ENCODE results near the gene ARL4D. TPM values are rescaled to one million over a fixed set of nuclear protein-coding genes. Genes with fewer than 3 reads are reported as not detected.
"Not testable (repeated sequence)": the region's sequence is repeated elsewhere in the genome, so short reads cannot be mapped to it uniquely, and the experiment has no call there.

ARL4D gene
- total and polyA plus RNA-seq, 7 experiments from 2014 or later, result 1.3 to 4.8 (median 2.1) TPM

GRCh38 chr17:43372273-43372911 is 26.4 kb upstream of the ARL4D start:
- H3K27ac Mint-ChIP-seq, result peak overlapping the region in 4 of 9 donors; percentile 34 to 82 (median 72)
- CTCF ChIA-PET, result no interaction called here
- no peaks in the 10 kb centered on the region for H3K27me3 Mint-ChIP-seq

GRCh38 chr17:43373356-43373755 is 25.4 kb upstream of the ARL4D start:
- intact Hi-C loops (cut with micrococcal nuclease), result no loop called here
- Histone ChIP-seq H3K27ac (ENCODE audit: low read depth, low read length) (no peak overlapping the region), H3K36me3 (ENCODE audit: control insufficient read depth in 2 of 3, insufficient read depth in 3 of 3, low read length in 3 of 3) (peaks cover 0 to 3% (median 0%) of the 10 kb centered on the region in 3 experiments), H3K4me3 (ENCODE audit: low read length) (no peak overlapping the region), H3K9me3 (ENCODE audit: control insufficient read depth in 2 of 3, low read length in 3 of 3) (no peaks in the 10 kb centered on the region), H3K4me1 (ENCODE audit: control insufficient read depth in 2 of 2, insufficient read depth in 2 of 2, low read length in 2 of 2) (peaks cover 6 to 7% of the 10 kb centered on the region in 2 donors), H3K27me3 (ENCODE audit: control insufficient read depth in 2 of 2, insufficient read depth in 2 of 2, low read length in 2 of 2) (no peaks in the 10 kb centered on the region)
- Mint-ChIP-seq H3K4me3 (no peak overlapping the region), H3K36me3 (peaks cover 0 to 7% (median 0%) of the 10 kb centered on the region in 5 donors), H3K27ac (no peak overlapping the region), H3K27me3 (no peaks in the 10 kb centered on the region), H3K9me3 (no peaks in the 10 kb centered on the region), H3K4me1 (peaks cover 15 to 34% (median 24%) of the 10 kb centered on the region in 7 donors)
- POLR2A ChIA-PET, result interaction anchor here (1.2 to 16.6 kb wide), 3 partner anchors 9 to 18 kb away, joined by 3 to 795 read pairs (median 23); partner anchors contain the start of gene ARL4D
- ATAC-seq (no peak), DNase-seq (no peak)
- CTCF ChIA-PET, result interaction anchor here (0.5 kb wide), 1 partner anchor 835 kb away, joined by 4 read pairs; no protein-coding TSS in a partner anchor

More at GRCh38 chr17:43372273-43372911, 26.4 kb upstream of the ARL4D start:
- Mint-ChIP-seq H3K4me3 (peak overlapping the region in 1 of 10 donors; percentile 18), H3K36me3 (peaks cover 0 to 7% (median 0%) of the 10 kb centered on the region in 5 donors), H3K4me1 (peaks cover 22 to 40% (median 32%) of the 10 kb centered on the region in 7 donors), H3K9me3 (peaks cover 0 to 5% (median 0%) of the 10 kb centered on the region in 11 donors)
- Histone ChIP-seq H3K4me3 (ENCODE audit: low read length) (no peak overlapping the region), H3K27ac (ENCODE audit: low read depth, low read length) (no peak overlapping the region), H3K27me3 (ENCODE audit: control insufficient read depth in 2 of 2, insufficient read depth in 2 of 2, low read length in 2 of 2) (no peaks in the 10 kb centered on the region), H3K9me3 (ENCODE audit: control insufficient read depth in 2 of 3, low read length in 3 of 3) (no peaks in the 10 kb centered on the region), H3K4me1 (ENCODE audit: control insufficient read depth in 2 of 2, insufficient read depth in 2 of 2, low read length in 2 of 2) (peaks cover 8 to 12% of the 10 kb centered on the region in 2 donors), H3K36me3 (ENCODE audit: control insufficient read depth in 2 of 3, insufficient read depth in 3 of 3, low read length in 3 of 3) (peaks cover 0 to 3% (median 0%) of the 10 kb centered on the region in 3 experiments)
- DNase-seq, result no peak
- intact Hi-C loops (cut with micrococcal nuclease), result no loop called here
- POLR2A ChIA-PET, result interaction anchor here (1.2 to 16.6 kb wide), 3 partner anchors 10 to 19 kb away, joined by 3 to 795 read pairs (median 23); partner anchors contain the start of gene ARL4D
- ATAC-seq, result no peak

GRCh38 chr17:43375915-43376314 is 22.9 kb upstream of the ARL4D start:
- H3K27me3 Mint-ChIP-seq; DNase-seq; H3K27ac Mint-ChIP-seq; H3K4me3 Mint-ChIP-seq; H3K4me3 ChIP-seq (ENCODE audit: low read length); CTCF ChIA-PET; intact Hi-C loops (cut with micrococcal nuclease); H3K4me1 ChIP-seq (ENCODE audit: control insufficient read depth in 2 of 2, insufficient read depth in 2 of 2, low read length in 2 of 2); H3K36me3 ChIP-seq (ENCODE audit: control insufficient read depth in 2 of 3, insufficient read depth in 3 of 3, low read length in 3 of 3); ATAC-seq; H3K27me3 ChIP-seq (ENCODE audit: control insufficient read depth in 2 of 2, insufficient read depth in 2 of 2, low read length in 2 of 2); H3K27ac ChIP-seq (ENCODE audit: low read depth, low read length): not testable (repeated sequence)
- Mint-ChIP-seq H3K9me3 (peaks cover 0 to 14% (median 7%) of the 10 kb centered on the region in 11 donors), H3K4me1 (peaks cover 9 to 22% (median 14%) of the 10 kb centered on the region in 7 donors), H3K36me3 (peaks cover 0 to 13% (median 10%) of the 10 kb centered on the region in 5 donors)
- POLR2A ChIA-PET, result interaction anchor here (1.1 to 5.2 kb wide), 4 partner anchors 8 to 15 kb away, joined by 3 to 53 read pairs (median 18); no protein-coding TSS in a partner anchor
- peaks cover 0 to 12% (median 11%) of the 10 kb centered on the region in 3 experiments for H3K9me3 ChIP-seq (ENCODE audit: control insufficient read depth in 2 of 3, low read length in 3 of 3)

- Histone ChIP-seq H3K4me3 (ENCODE audit: low read length) (no peak overlapping the region), H3K4me1 (ENCODE audit: control insufficient read depth in 2 of 2, insufficient read depth in 2 of 2, low read length in 2 of 2) (no peaks in the 10 kb centered on the region), H3K36me3 (ENCODE audit: control insufficient read depth in 2 of 3, insufficient read depth in 3 of 3, low read length in 3 of 3) (no peaks in the 10 kb centered on the region), H3K27ac (ENCODE audit: low read depth, low read length) (no peak overlapping the region), H3K27me3 (ENCODE audit: control insufficient read depth in 2 of 2, insufficient read depth in 2 of 2, low read length in 2 of 2) (no peaks in the 10 kb centered on the region), H3K9me3 (ENCODE audit: control insufficient read depth in 2 of 3, low read length in 3 of 3) (peaks cover 0 to 17% (median 11%) of the 10 kb centered on the region in 3 experiments)
- Mint-ChIP-seq H3K4me1 (peaks cover 3 to 16% (median 6%) of the 10 kb centered on the region in 7 donors), H3K4me3 (no peak overlapping the region), H3K36me3 (peaks cover 0 to 13% (median 11%) of the 10 kb centered on the region in 5 donors), H3K9me3 (peaks cover 0 to 15% (median 7%) of the 10 kb centered on the region in 11 donors), H3K27ac (no peak overlapping the region), H3K27me3 (no peaks in the 10 kb centered on the region)
- intact Hi-C loops (cut with micrococcal nuclease), result no loop called here
- ChIA-PET POLR2A (interaction anchor here (1.0 to 5.2 kb wide), 2 partner anchors 9 to 22 kb away, joined by 3 to 53 read pairs; partner anchors contain the start of gene ARL4D), CTCF (no interaction called here)
- DNase-seq (no peak), ATAC-seq (no peak)
Measured at GRCh38 chr17:43377056-43377810, 21.6 kb upstream of the ARL4D start.

GRCh38 chr17:43378766-43379165 is 20.0 kb upstream of the ARL4D start:
- H3K9me3 Mint-ChIP-seq, result peaks cover 0 to 15% (median 7%) of the 10 kb centered on the region in 11 donors
- no peaks in the 10 kb centered on the region for H3K27me3 ChIP-seq (ENCODE audit: control insufficient read depth in 2 of 2, insufficient read depth in 2 of 2, low read length in 2 of 2)
- H3K27me3 Mint-ChIP-seq, result no peaks in the 10 kb centered on the region
- H3K4me1 ChIP-seq (ENCODE audit: control insufficient read depth in 2 of 2, insufficient read depth in 2 of 2, low read length in 2 of 2), result no peaks in the 10 kb centered on the region
- ATAC-seq, result no peak
- no peak overlapping the region for H3K27ac Mint-ChIP-seq
- H3K4me3 Mint-ChIP-seq, result no peak overlapping the region
- peaks cover 0 to 13% (median 11%) of the 10 kb centered on the region in 5 donors for H3K36me3 Mint-ChIP-seq
- intact Hi-C loops (cut with micrococcal nuclease), result no loop called here
- H3K4me1 Mint-ChIP-seq, result peaks cover 0 to 11% (median 4%) of the 10 kb centered on the region in 7 donors
- no peak for DNase-seq
- H3K9me3 ChIP-seq (ENCODE audit: control insufficient read depth in 2 of 3, low read length in 3 of 3), result peaks cover 0 to 17% (median 11%) of the 10 kb centered on the region in 3 experiments
- H3K27ac ChIP-seq (ENCODE audit: low read depth, low read length), result no peak overlapping the region
- ChIA-PET POLR2A (interaction anchor here (1.2 to 5.2 kb wide), 6 partner anchors 9 to 105 kb away, joined by 3 to 53 read pairs (median 7); partner anchors contain the start of genes ARL4D and DHX8), CTCF (interaction anchor here (0.6 kb wide), 1 partner anchor 1708 kb away, joined by 5 read pairs; no protein-coding TSS in a partner anchor)
- H3K36me3 ChIP-seq (ENCODE audit: control insufficient read depth in 2 of 3, insufficient read depth in 3 of 3, low read length in 3 of 3), result no peaks in the 10 kb centered on the region
- H3K4me3 ChIP-seq (ENCODE audit: low read length), result no peak overlapping the region

- H3K9me3 Mint-ChIP-seq, result peaks cover 0 to 15% (median 7%) of the 10 kb centered on the region in 11 donors
- ChIA-PET CTCF (no interaction called here), POLR2A (interaction anchor here (1.0 to 5.2 kb wide), 3 partner anchors 12 to 169 kb away, joined by 4 to 53 read pairs (median 4); partner anchors contain the start of gene TMEM106A)
- H3K4me1 Mint-ChIP-seq, result peaks cover 0 to 11% (median 5%) of the 10 kb centered on the region in 7 donors
- H3K27ac Mint-ChIP-seq, result no peak overlapping the region
- no peak for DNase-seq
- H3K9me3 ChIP-seq (ENCODE audit: control insufficient read depth in 2 of 3, low read length in 3 of 3), result peaks cover 0 to 17% (median 11%) of the 10 kb centered on the region in 3 experiments
- no peak overlapping the region for H3K4me3 Mint-ChIP-seq
- H3K4me3 ChIP-seq (ENCODE audit: low read length), result no peak overlapping the region
- H3K27me3 ChIP-seq (ENCODE audit: control insufficient read depth in 2 of 2, insufficient read depth in 2 of 2, low read length in 2 of 2), result no peaks in the 10 kb centered on the region
- intact Hi-C loops (cut with micrococcal nuclease), result no loop called here
- H3K36me3 Mint-ChIP-seq, result peaks cover 0 to 13% (median 4%) of the 10 kb centered on the region in 5 donors
- no peaks in the 10 kb centered on the region for H3K36me3 ChIP-seq (ENCODE audit: control insufficient read depth in 2 of 3, insufficient read depth in 3 of 3, low read length in 3 of 3)
- H3K27me3 Mint-ChIP-seq, result no peaks in the 10 kb centered on the region
- H3K27ac ChIP-seq (ENCODE audit: low read depth, low read length), result no peak overlapping the region
- no peaks in the 10 kb centered on the region for H3K4me1 ChIP-seq (ENCODE audit: control insufficient read depth in 2 of 2, insufficient read depth in 2 of 2, low read length in 2 of 2)
- ATAC-seq, result no peak
Measured at GRCh38 chr17:43380307-43380706, 18.5 kb upstream of the ARL4D start.

All from naive thymus-derived CD4-positive, alpha-beta T cell (primary cell).